ENCODE measurements around the gene MRPS26.
A peak's percentile ranks its signal among the peaks of the same experiment; 100 is the strongest.
"Not testable (repeated sequence)": the region's sequence is repeated elsewhere in the genome, so short reads cannot be mapped to it uniquely, and the experiment has no call there.

The MRPS26 gene

GRCh38 chr20:3045816-3046676 is at the start of gene MRPS26:
Gene MRPS26 (plus strand): TSS chr20:3046052. CDS start chr20:3046069, 17 bp downstream.
- DNase-seq (ENCODE audit: low read depth in 2 of 2) = peak; percentile 32 to 65

- no peak for DNase-seq (ENCODE audit: low read depth in 2 of 2)
Observed at GRCh38 chr20:2998728-2999127, 47.1 kb upstream of the MRPS26 start.

- DNase-seq (ENCODE audit: low read depth in 2 of 2) = no peak
Observed at GRCh38 chr20:3000852-3001523, 44.9 kb upstream of the MRPS26 start.

GRCh38 chr20:3003416-3003815 is 42.4 kb upstream of the MRPS26 start:
- no peak for DNase-seq (ENCODE audit: low read depth in 2 of 2)

- no peak for DNase-seq (ENCODE audit: low read depth in 2 of 2)
Observed at GRCh38 chr20:3010985-3011723, 34.7 kb upstream of the MRPS26 start.

GRCh38 chr20:3011752-3012151 is 34.1 kb upstream of the MRPS26 start:
- no peak for DNase-seq (ENCODE audit: low read depth in 2 of 2)

GRCh38 chr20:3013771-3014170 is 32.1 kb upstream of the MRPS26 start:
- no peak for DNase-seq (ENCODE audit: low read depth in 2 of 2)

- DNase-seq (ENCODE audit: low read depth in 2 of 2) = no peak
Observed at GRCh38 chr20:3014179-3014578, 31.7 kb upstream of the MRPS26 start.

GRCh38 chr20:3014662-3015061 is 31.2 kb upstream of the MRPS26 start:
- no peak for DNase-seq (ENCODE audit: low read depth in 2 of 2)

- DNase-seq (ENCODE audit: low read depth in 2 of 2) = not testable (repeated sequence)
Observed at GRCh38 chr20:3015302-3015701, 30.6 kb upstream of the MRPS26 start.

- no peak for DNase-seq (ENCODE audit: low read depth in 2 of 2)
Observed at GRCh38 chr20:3021327-3021726, 24.5 kb upstream of the MRPS26 start.

- no peak for DNase-seq (ENCODE audit: low read depth in 2 of 2)
Observed at GRCh38 chr20:3021777-3022176, 24.1 kb upstream of the MRPS26 start.

GRCh38 chr20:3022559-3023490 is 23.0 kb upstream of the MRPS26 start:
- DNase-seq (ENCODE audit: low read depth in 2 of 2) = not testable (repeated sequence)

- no peak for DNase-seq (ENCODE audit: low read depth in 2 of 2)
Observed at GRCh38 chr20:3027987-3028386, 17.9 kb upstream of the MRPS26 start.

- no peak for DNase-seq (ENCODE audit: low read depth in 2 of 2)
Observed at GRCh38 chr20:3031524-3032147, 14.2 kb upstream of the MRPS26 start.

- no peak for DNase-seq (ENCODE audit: low read depth in 2 of 2)
Observed at GRCh38 chr20:3032624-3033023, 13.2 kb upstream of the MRPS26 start.

GRCh38 chr20:3037654-3038053 is 8.2 kb upstream of the MRPS26 start:
- DNase-seq (ENCODE audit: low read depth in 2 of 2) = no peak

GRCh38 chr20:3038454-3038853 is 7.4 kb upstream of the MRPS26 start:
- no peak for DNase-seq (ENCODE audit: low read depth in 2 of 2)

GRCh38 chr20:3039426-3039825 is 6.4 kb upstream of the MRPS26 start:
- no peak for DNase-seq (ENCODE audit: low read depth in 2 of 2)

GRCh38 chr20:3040086-3040485 is 5.8 kb upstream of the MRPS26 start:
- DNase-seq (ENCODE audit: low read depth in 2 of 2) = no peak
